Activated CD8-positive, alpha-beta T cell treated with anti-CD3 and anti-CD28 coated beads for 36 hours (primary cell): Measurements from ENCODE around the gene MYO3B. TPM values are rescaled to one million over a fixed set of nuclear protein-coding genes. Genes with fewer than 3 reads are reported as not detected.

Source experiments
- ATAC-seq: fragments of 200-7000 bp; cut with Tn5 transposase; one replicate; pipeline ENCODE4 v1.10.0; 2021; ENCODE audit warnings: mild to moderate bottlenecking, moderate library complexity
- CTCF ChIA-PET: fragments of 350-600 bp; sonication (Branson Sonifier 250); formaldehyde crosslinking; loops from one replicate; lab custom pipeline; 2021; ENCODE audit warnings: antibody characterized with exemption; lab: Charles Lee
- POLR2A ChIA-PET: fragments of 350-600 bp; sonication (Branson Sonifier 250); formaldehyde crosslinking; loops from one replicate; lab custom pipeline; 2021; ENCODE audit warnings: antibody characterized with exemption; lab: Charles Lee
- DNase-seq: peaks from one replicate; pipeline ENCODE4 v3.0.0-alpha.2; 2020
- H3K27ac Mint-ChIP-seq: one replicate; pipeline ENCODE4 v1.8.0; 2021; ENCODE audit warnings: mild to moderate bottlenecking, mixed read lengths
- H3K27me3 Mint-ChIP-seq: one replicate; pipeline ENCODE4 v1.8.0; 2021; ENCODE audit warnings: mixed read lengths
- H3K36me3 Mint-ChIP-seq: one replicate; pipeline ENCODE4 v1.8.0; 2021; ENCODE audit warnings: low read depth, mixed read lengths
- H3K4me1 Mint-ChIP-seq: one replicate; pipeline ENCODE4 v1.8.0; 2021; ENCODE audit warnings: low read depth, mixed read lengths
- H3K4me3 Mint-ChIP-seq: one replicate; pipeline ENCODE4 v1.8.0; 2021; ENCODE audit warnings: mild to moderate bottlenecking, moderate library complexity, mixed read lengths
- H3K9me3 Mint-ChIP-seq: one replicate; pipeline ENCODE4 v1.8.0; 2021; ENCODE audit warnings: mixed read lengths
- CTCF ChIP-seq: fragments of 200-600 bp; IDR thresholded peaks from one replicate; pipeline ENCODE4 v1.8.0; 2022; ENCODE audit warnings: antibody characterized with exemption, mild to moderate bottlenecking
- intact Hi-C: fragments of 100-400 bp; cut with micrococcal nuclease; formaldehyde crosslinking; loops from one replicate; pipeline ENCODE4 v1.10.0; 2022
- total RNA-seq, 2 experiments: library from RNA; stranded (reverse); gene quantifications; one replicate each; pipeline ENCODE4 v1.2.3, GENCODE V29; 2021

The MYO3B gene
- total RNA-seq, 2 experiments from 2014 or later, result 0.09 to 0.20 TPM

- POLR2A ChIA-PET, result no interaction called here
- no peak overlapping the region for H3K27ac Mint-ChIP-seq
- H3K9me3 Mint-ChIP-seq, result no peaks in the 10 kb centered on the region
- H3K27me3 Mint-ChIP-seq, result peaks cover 6% of the 10 kb centered on the region
- intact Hi-C loops, result no loop called here
- no peak overlapping the region for H3K4me3 Mint-ChIP-seq
- CTCF ChIA-PET, result no interaction called here
- ATAC-seq (no peak), DNase-seq (no peak)
- no peak for TF ChIP-seq CTCF
- no peaks in the 10 kb centered on the region for H3K4me1 Mint-ChIP-seq
- H3K36me3 Mint-ChIP-seq, result no peaks in the 10 kb centered on the region
Measured at GRCh38 chr2:170562928-170563327, 385.0 kb downstream of the MYO3B start.

- DNase-seq (no peak), ATAC-seq (no peak)
- no peaks in the 10 kb centered on the region for H3K36me3 Mint-ChIP-seq
- no peak overlapping the region for H3K27ac Mint-ChIP-seq
- H3K27me3 Mint-ChIP-seq, result peaks cover 6% of the 10 kb centered on the region
- H3K4me1 Mint-ChIP-seq, result no peaks in the 10 kb centered on the region
- H3K4me3 Mint-ChIP-seq, result no peak overlapping the region
- ChIA-PET POLR2A (no interaction called here), CTCF (no interaction called here)
- no peak for TF ChIP-seq CTCF
- no peaks in the 10 kb centered on the region for H3K9me3 Mint-ChIP-seq
- intact Hi-C loops, result no loop called here
Measured at GRCh38 chr2:170563401-170563800, 385.5 kb downstream of the MYO3B start.

GRCh38 chr2:170566138-170566537, 388.2 kb downstream of the MYO3B start:
- intact Hi-C loops, result no loop called here
- no peak for ATAC-seq
- no peaks in the 10 kb centered on the region for H3K9me3 Mint-ChIP-seq
- H3K27ac Mint-ChIP-seq, result no peak overlapping the region
- CTCF ChIA-PET, result interaction anchor here (1.2 kb wide), 1 partner anchor 157 kb away, joined by 3 read pairs; no protein-coding TSS in a partner anchor
- POLR2A ChIA-PET, result no interaction called here
- no peak for DNase-seq
- H3K36me3 Mint-ChIP-seq, result no peaks in the 10 kb centered on the region
- no peaks in the 10 kb centered on the region for H3K4me1 Mint-ChIP-seq
- H3K27me3 Mint-ChIP-seq, result peaks cover 10% of the 10 kb centered on the region
- TF ChIP-seq CTCF, result no peak
- no peak overlapping the region for H3K4me3 Mint-ChIP-seq

- H3K4me1 Mint-ChIP-seq, result no peaks in the 10 kb centered on the region
- H3K27me3 Mint-ChIP-seq, result peaks cover 14% of the 10 kb centered on the region
- H3K4me3 Mint-ChIP-seq, result no peak overlapping the region
- no peaks in the 10 kb centered on the region for H3K9me3 Mint-ChIP-seq
- ChIA-PET CTCF (interaction anchor here (1.0 kb wide), 1 partner anchor 10 kb away, joined by 3 read pairs; no protein-coding TSS in a partner anchor), POLR2A (no interaction called here)
- DNase-seq (no peak), ATAC-seq (no peak)
- TF ChIP-seq CTCF, result no peak
- H3K27ac Mint-ChIP-seq, result no peak overlapping the region
- intact Hi-C loops, result no loop called here
- H3K36me3 Mint-ChIP-seq, result no peaks in the 10 kb centered on the region
Measured at GRCh38 chr2:170567429-170567828, 389.5 kb downstream of the MYO3B start.

GRCh38 chr2:170568511-170568910, 390.6 kb downstream of the MYO3B start:
- H3K27ac Mint-ChIP-seq, result no peak overlapping the region
- ChIA-PET POLR2A (no interaction called here), CTCF (no interaction called here)
- H3K4me3 Mint-ChIP-seq, result no peak overlapping the region
- H3K36me3 Mint-ChIP-seq, result no peaks in the 10 kb centered on the region
- ATAC-seq (no peak), DNase-seq (no peak)
- no peaks in the 10 kb centered on the region for H3K9me3 Mint-ChIP-seq
- TF ChIP-seq CTCF, result no peak
- no peaks in the 10 kb centered on the region for H3K4me1 Mint-ChIP-seq
- intact Hi-C loops, result no loop called here
- H3K27me3 Mint-ChIP-seq, result peaks cover 14% of the 10 kb centered on the region
